ENCODE data around the gene WDR5.

The WDR5 gene

GRCh38 chr9:134175808-134176598 lies 40.1 kb downstream of the WDR5 start:
- no peak for DNase-seq (ENCODE audit: low read depth)
- no peak overlapping the region for H3K4me3 ChIP-seq (ENCODE audit: low read length)
- TF ChIP-seq, protein P1, sequence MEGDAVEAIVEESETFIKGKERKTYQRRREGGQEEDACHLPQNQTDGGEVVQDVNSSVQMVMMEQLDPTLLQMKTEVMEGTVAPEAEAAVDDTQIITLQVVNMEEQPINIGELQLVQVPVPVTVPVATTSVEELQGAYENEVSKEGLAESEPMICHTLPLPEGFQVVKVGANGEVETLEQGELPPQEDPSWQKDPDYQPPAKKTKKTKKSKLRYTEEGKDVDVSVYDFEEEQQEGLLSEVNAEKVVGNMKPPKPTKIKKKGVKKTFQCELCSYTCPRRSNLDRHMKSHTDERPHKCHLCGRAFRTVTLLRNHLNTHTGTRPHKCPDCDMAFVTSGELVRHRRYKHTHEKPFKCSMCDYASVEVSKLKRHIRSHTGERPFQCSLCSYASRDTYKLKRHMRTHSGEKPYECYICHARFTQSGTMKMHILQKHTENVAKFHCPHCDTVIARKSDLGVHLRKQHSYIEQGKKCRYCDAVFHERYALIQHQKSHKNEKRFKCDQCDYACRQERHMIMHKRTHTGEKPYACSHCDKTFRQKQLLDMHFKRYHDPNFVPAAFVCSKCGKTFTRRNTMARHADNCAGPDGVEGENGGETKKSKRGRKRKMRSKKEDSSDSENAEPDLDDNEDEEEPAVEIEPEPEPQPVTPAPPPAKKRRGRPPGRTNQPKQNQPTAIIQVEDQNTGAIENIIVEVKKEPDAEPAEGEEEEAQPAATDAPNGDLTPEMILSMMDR (conservative IDR thresholded peaks at IDR 0.05; ENCODE audit: low read length) = no peak

DNA sequence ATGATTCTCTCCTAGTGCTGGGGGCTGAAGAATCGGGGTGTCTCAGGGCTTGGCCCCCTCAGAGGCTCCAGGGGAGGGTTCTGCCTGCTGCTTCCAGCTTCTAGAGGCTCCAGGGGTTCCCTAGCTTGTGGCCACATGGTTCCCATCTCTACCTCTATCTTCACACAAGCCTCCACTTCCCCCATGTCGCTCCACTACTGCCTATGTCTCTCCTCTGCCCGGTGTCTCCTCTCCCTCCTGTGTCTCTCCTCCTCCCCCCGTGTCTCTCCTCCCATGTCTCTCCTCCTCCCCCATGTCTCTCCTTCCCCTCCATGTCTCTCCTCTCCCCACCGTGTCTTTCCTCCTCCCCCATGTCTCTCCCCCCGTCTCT lies 40.7 kb downstream of the WDR5 start:
- no peak for DNase-seq (ENCODE audit: low read depth)
- TF ChIP-seq, protein P1 (conservative IDR thresholded peaks at IDR 0.05; ENCODE audit: low read length) = no peak
- no peak overlapping the region for H3K4me3 ChIP-seq (ENCODE audit: low read length)

GRCh38 chr9:134177186-134177585 lies 41.3 kb downstream of the WDR5 start:
- no peak overlapping the region for H3K4me3 ChIP-seq (ENCODE audit: low read length)
- TF ChIP-seq, protein P1 (conservative IDR thresholded peaks at IDR 0.05; ENCODE audit: low read length) = no peak
- no peak for DNase-seq (ENCODE audit: low read depth)

DNA sequence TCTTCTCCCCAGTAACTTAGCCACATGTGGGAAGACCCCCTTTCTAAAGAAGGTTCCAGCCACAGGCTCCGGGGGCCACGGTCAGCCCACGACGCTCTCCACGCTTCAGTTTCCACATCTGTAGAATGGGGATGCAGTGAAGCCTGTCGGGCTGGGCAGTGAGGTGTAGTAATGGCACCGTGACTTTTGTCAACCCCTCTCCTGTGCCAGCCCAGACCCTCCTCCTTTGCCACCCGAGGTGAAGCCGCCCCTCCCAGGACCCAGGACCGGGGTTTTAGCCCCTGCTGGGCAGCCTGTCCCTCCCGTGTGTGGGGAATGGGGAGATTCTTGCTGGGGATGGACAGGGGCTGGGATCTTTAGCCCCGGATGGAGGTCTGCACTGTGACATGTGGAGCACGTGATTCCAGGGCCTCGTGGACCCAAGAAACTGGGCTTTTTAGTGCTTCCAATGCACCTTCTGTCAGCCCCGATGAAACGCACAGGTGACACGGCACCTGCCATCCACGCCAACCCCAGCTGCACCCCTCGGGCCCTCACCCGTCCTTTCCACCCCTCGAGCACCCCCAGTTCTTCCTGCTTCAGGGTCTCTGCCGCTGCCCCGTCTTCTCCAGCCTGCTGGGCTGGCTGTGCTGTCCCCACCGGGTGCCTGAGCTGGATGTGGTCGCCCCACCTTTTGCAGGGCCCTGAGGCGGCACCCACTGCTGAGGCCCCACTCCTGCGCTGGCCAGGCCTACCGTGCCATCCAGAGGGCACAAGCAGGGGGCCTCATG lies 41.9 kb downstream of the WDR5 start:
- H3K4me3 ChIP-seq (ENCODE audit: low read length) = no peak overlapping the region
- no peak for DNase-seq (ENCODE audit: low read depth)
- TF ChIP-seq, protein P1 (conservative IDR thresholded peaks at IDR 0.05; ENCODE audit: low read length) = no peak

DNA sequence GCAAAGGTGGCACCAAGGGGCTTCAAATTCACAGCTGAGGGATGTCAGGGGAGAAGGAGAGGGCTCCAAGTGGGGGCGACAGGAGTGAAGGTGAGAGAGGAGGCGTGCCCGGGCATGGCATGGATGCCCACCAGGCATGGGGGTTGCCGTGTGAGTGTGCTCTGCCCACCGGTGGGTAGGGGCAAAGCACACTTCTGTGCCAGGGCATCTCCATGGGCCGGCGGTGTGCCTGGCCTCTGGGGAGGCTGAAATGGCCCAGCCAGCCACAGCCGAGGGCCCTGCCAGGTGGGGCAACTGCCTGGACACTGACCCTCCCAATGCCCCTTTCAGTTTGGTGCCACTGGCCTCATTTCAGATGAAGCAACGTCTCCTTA lies 42.5 kb downstream of the WDR5 start:
- no peak for DNase-seq (ENCODE audit: low read depth)
- TF ChIP-seq, protein P1 (conservative IDR thresholded peaks at IDR 0.05; ENCODE audit: low read length) = no peak
- no peak overlapping the region for H3K4me3 ChIP-seq (ENCODE audit: low read length)

- TF ChIP-seq, protein P1 (conservative IDR thresholded peaks at IDR 0.05; ENCODE audit: low read length) = no peak
- peak; percentile 72 for DNase-seq (ENCODE audit: low read depth)
- no peak overlapping the region for H3K4me3 ChIP-seq (ENCODE audit: low read length)
Measured at GRCh38 chr9:134178768-134179551, 43.1 kb downstream of the WDR5 start.
